Measurements from ENCODE around the gene TARS3.

The TARS3 gene

GRCh38 chr15:101698314-101698713 is 26.0 kb downstream of the TARS3 start:
- DNase-seq (ENCODE audit: low read depth): no peak

- DNase-seq (ENCODE audit: low read depth): no peak
These were observed 26.8 kb downstream of the TARS3 start for GRCh38 chr15:101697488-101697887.

GRCh38 chr15:101696829-101697228 is 27.4 kb downstream of the TARS3 start:
- DNase-seq (ENCODE audit: low read depth): no peak

GRCh38 chr15:101694261-101694660 is 30.0 kb downstream of the TARS3 start:
- no peak for DNase-seq (ENCODE audit: low read depth)

GRCh38 chr15:101692801-101693598 is 31.3 kb downstream of the TARS3 start:
- no peak for DNase-seq (ENCODE audit: low read depth)

GRCh38 chr15:101689901-101690300 is 34.4 kb downstream of the TARS3 start:
- no peak for DNase-seq (ENCODE audit: low read depth)

- no peak for DNase-seq (ENCODE audit: low read depth)
These were observed 37.6 kb downstream of the TARS3 start for GRCh38 chr15:101686718-101687117.

GRCh38 chr15:101684877-101685276 is 39.4 kb downstream of the TARS3 start:
- no peak for DNase-seq (ENCODE audit: low read depth)

GRCh38 chr15:101684384-101684783 is 39.9 kb downstream of the TARS3 start:
- DNase-seq (ENCODE audit: low read depth): no peak

- no peak for DNase-seq (ENCODE audit: low read depth)
These were observed 44.5 kb downstream of the TARS3 start for GRCh38 chr15:101679806-101680205.

GRCh38 chr15:101676921-101677329 is 47.3 kb downstream of the TARS3 start:
- no peak for DNase-seq (ENCODE audit: low read depth)

GRCh38 chr15:101675796-101676582 is 48.3 kb downstream of the TARS3 start:
- DNase-seq (ENCODE audit: low read depth): no peak

- no peak for DNase-seq (ENCODE audit: low read depth)
These were observed 49.3 kb downstream of the TARS3 start for GRCh38 chr15:101675015-101675414.

GRCh38 chr15:101672298-101672697 is 52.0 kb downstream of the TARS3 start:
- DNase-seq (ENCODE audit: low read depth): no peak

GRCh38 chr15:101669744-101670143 is 54.5 kb downstream of the TARS3 start:
- DNase-seq (ENCODE audit: low read depth): no peak

- no peak for DNase-seq (ENCODE audit: low read depth)
These were observed 56.4 kb downstream of the TARS3 start for GRCh38 chr15:101667881-101668280.

GRCh38 chr15:101664303-101664913 is 59.9 kb downstream of the TARS3 start:
- DNase-seq (ENCODE audit: low read depth): no peak

GRCh38 chr15:101662203-101662602 is 62.1 kb downstream of the TARS3 start:
- DNase-seq (ENCODE audit: low read depth): no peak

GRCh38 chr15:101660005-101660404 is 64.3 kb downstream of the TARS3 start:
- DNase-seq (ENCODE audit: low read depth): no peak

GRCh38 chr15:101657968-101658784 is 66.1 kb downstream of the TARS3 start:
- no peak for DNase-seq (ENCODE audit: low read depth)

- no peak for DNase-seq (ENCODE audit: low read depth)
These were observed 67.1 kb downstream of the TARS3 start for GRCh38 chr15:101657171-101657570.
